Common myeloid progenitor, CD34-positive (primary cell): ENCODE measurements around the gene RAP2B.

Experiments used
- CTCF ChIA-PET: fragments of 350-600 bp; sonication (Branson Sonifier 250); formaldehyde crosslinking; loops from one replicate; lab custom pipeline; 2021; ENCODE audit warnings: antibody characterized with exemption; lab: Charles Lee
- POLR2A ChIA-PET: fragments of 350-600 bp; sonication (Branson Sonifier 250); formaldehyde crosslinking; loops from one replicate; lab custom pipeline; 2021; ENCODE audit warnings: antibody characterized with exemption; lab: Charles Lee
- DNase-seq, 3 donors: peaks; one replicate each; pipeline versions ENCODE4 v3.0.0 to v3.0.0-alpha.2; 2013
- H3K27ac ChIP-seq, 2 experiments: 1 replicate in 1 of 2; 2 replicates in 1 of 2; pipeline ENCODE4 v1.7.0; 2013; ENCODE audit warnings: inconsistent platforms in 2 of 2, low read length in 2 of 2, mild to moderate bottlenecking in 2 of 2, low read depth in 1 of 2, moderate library complexity in 1 of 2; ENCODE audit not compliant: severe bottlenecking in 2 of 2, insufficient read depth in 1 of 2, poor library complexity in 1 of 2
- H3K27me3 ChIP-seq, 5 experiments: replicated peaks in 2 of 5; 1 replicate in 3 of 5; 2 replicates in 2 of 5; pipeline versions ENCODE4 v1.6.1 to v1.7.0; 2013; ENCODE audit warnings: low read length in 4 of 5, mild to moderate bottlenecking in 2 of 5, moderate library complexity in 2 of 5, inconsistent platforms in 1 of 5; ENCODE audit not compliant: insufficient read depth in 5 of 5, control insufficient read depth in 4 of 5
- H3K36me3 ChIP-seq, 4 experiments: 1 replicate in 2 of 4; 2 replicates in 2 of 4; pipeline versions ENCODE4 v1.6.1 to v1.7.0; 2013; ENCODE audit warnings: low read length in 3 of 4, control low read depth in 1 of 4, mild to moderate bottlenecking in 1 of 4; ENCODE audit not compliant: control insufficient read depth in 4 of 4, insufficient read depth in 4 of 4
- H3K4me1 ChIP-seq, 4 experiments: 1 replicate in 3 of 4; 2 replicates in 1 of 4; pipeline versions ENCODE4 v1.6.1 to v1.7.1; 2013; ENCODE audit warnings: low read length in 3 of 4, mild to moderate bottlenecking in 3 of 4, control low read depth in 1 of 4, inconsistent platforms in 1 of 4, moderate library complexity in 1 of 4; ENCODE audit not compliant: control insufficient read depth in 4 of 4, insufficient read depth in 4 of 4; ENCODE audit errors: control extremely low read depth in 1 of 4
- H3K4me3 ChIP-seq, 7 experiments: 1 replicate in 4 of 7; 2 replicates in 3 of 7; pipeline versions ENCODE4 v1.5.1 to v1.7.0; 2013; ENCODE audit warnings: mild to moderate bottlenecking in 7 of 7, low read length in 6 of 7, moderate library complexity in 6 of 7, inconsistent platforms in 2 of 7, low read depth in 2 of 7, control low read depth in 1 of 7; ENCODE audit not compliant: insufficient read depth in 4 of 7, control insufficient read depth in 1 of 7; ENCODE audit errors: extremely low read depth in 1 of 7
- H3K9me3 ChIP-seq, 5 experiments: 1 replicate in 4 of 5; 2 replicates in 1 of 5; pipeline versions ENCODE4 v1.6.1 to v1.7.1; 2013; ENCODE audit warnings: low read length in 4 of 5, mild to moderate bottlenecking in 2 of 5, inconsistent platforms in 1 of 5, low read depth in 1 of 5, moderate library complexity in 1 of 5; ENCODE audit not compliant: control insufficient read depth in 4 of 5, insufficient read depth in 2 of 5; ENCODE audit errors: control extremely low read depth in 1 of 5
- WGBS: methylation state at CpG from one replicate; pipeline ENCODE4 v1.1.5; 2013; ENCODE audit not compliant: insufficient coverage; 5-methylcytosine and 5-hydroxymethylcytosine counted together

The RAP2B gene

GRCh38 chr3:153173758-153174516, 11.9 kb downstream of the RAP2B start:
- ChIA-PET CTCF (no interaction called here), POLR2A (no interaction called here)
- WGBS: 100% methylated on average over 1 of the region's 6 CpGs
- Histone ChIP-seq H3K4me3 (no peak overlapping the region), H3K9me3 (peaks cover 0 to 5% (median 0%) of the 10 kb centered on the region in 5 experiments), H3K27me3 (no peaks in the 10 kb centered on the region), H3K4me1 (peaks cover 0 to 4% (median 0%) of the 10 kb centered on the region in 4 experiments), H3K36me3 (no peaks in the 10 kb centered on the region), H3K27ac (no peak overlapping the region)
- DNase-seq: peak in 2 of 3 donors; percentile 12 to 33

- no peaks in the 10 kb centered on the region for H3K27me3 ChIP-seq
- no CpG with 5 or more reads among the region's 3 CpGs for WGBS
- POLR2A ChIA-PET: no interaction called here
- CTCF ChIA-PET: interaction anchor here (1.5 kb wide), 1 partner anchor 8 kb away, joined by 3 read pairs; no protein-coding TSS in a partner anchor
- H3K9me3 ChIP-seq: peaks cover 0 to 5% (median 0%) of the 10 kb centered on the region in 5 experiments
- peaks cover 0 to 4% (median 0%) of the 10 kb centered on the region in 4 experiments for H3K4me1 ChIP-seq
- no peak overlapping the region for H3K27ac ChIP-seq
- no peaks in the 10 kb centered on the region for H3K36me3 ChIP-seq
- no peak for DNase-seq
- no peak overlapping the region for H3K4me3 ChIP-seq
These were observed 14.2 kb downstream of the RAP2B start for GRCh38 chr3:153176197-153176596.

- no peak for DNase-seq
- Histone ChIP-seq H3K9me3 (peaks cover 0 to under 1% (median 0%) of the 10 kb centered on the region in 5 experiments), H3K36me3 (no peaks in the 10 kb centered on the region), H3K27me3 (no peaks in the 10 kb centered on the region), H3K27ac (no peak overlapping the region), H3K4me3 (no peak overlapping the region), H3K4me1 (peaks cover 0 to 4% (median 0%) of the 10 kb centered on the region in 4 experiments)
- ChIA-PET POLR2A (no interaction called here), CTCF (no interaction called here)
- WGBS: 100% methylated on average over 1 of the region's 1 CpG
These were observed 18.9 kb downstream of the RAP2B start for GRCh38 chr3:153180860-153181372.

- no peak overlapping the region for H3K4me3 ChIP-seq
- peak in 1 of 3 donors; percentile 5 for DNase-seq
- no peaks in the 10 kb centered on the region for H3K9me3 ChIP-seq
- no peaks in the 10 kb centered on the region for H3K27me3 ChIP-seq
- H3K36me3 ChIP-seq: no peaks in the 10 kb centered on the region
- no peak overlapping the region for H3K27ac ChIP-seq
- ChIA-PET CTCF (interaction anchor here (0.6 kb wide), 1 partner anchor 16 kb away, joined by 3 read pairs; no protein-coding TSS in a partner anchor), POLR2A (no interaction called here)
- 100% methylated on average over 2 of the region's 6 CpGs for WGBS
- peaks cover 0 to 4% (median 0%) of the 10 kb centered on the region in 4 experiments for H3K4me1 ChIP-seq
These were observed 20.7 kb downstream of the RAP2B start for GRCh38 chr3:153182501-153183293.

- no peaks in the 10 kb centered on the region for H3K9me3 ChIP-seq
- no peak overlapping the region for H3K4me3 ChIP-seq
- no peaks in the 10 kb centered on the region for H3K36me3 ChIP-seq
- no peak overlapping the region for H3K27ac ChIP-seq
- no peaks in the 10 kb centered on the region for H3K27me3 ChIP-seq
- no peaks in the 10 kb centered on the region for H3K4me1 ChIP-seq
- no CpG with 5 or more reads among the region's 2 CpGs for WGBS
- CTCF ChIA-PET: interaction anchor here (0.6 kb wide), 1 partner anchor 269 kb away, joined by 3 read pairs; no protein-coding TSS in a partner anchor
- no peak for DNase-seq
- POLR2A ChIA-PET: no interaction called here
These were observed 28.9 kb downstream of the RAP2B start for GRCh38 chr3:153190923-153191322.

- POLR2A ChIA-PET: no interaction called here
These were observed 30.3 kb downstream of the RAP2B start for GRCh38 chr3:153192327-153192726.

More at GRCh38 chr3:153192327-153192726, 30.3 kb downstream of the RAP2B start:
- no peaks in the 10 kb centered on the region for H3K36me3 ChIP-seq
- no peak overlapping the region for H3K27ac ChIP-seq
- no peak for DNase-seq
- no peak overlapping the region for H3K4me3 ChIP-seq
- H3K27me3 ChIP-seq: no peaks in the 10 kb centered on the region
- H3K4me1 ChIP-seq: no peaks in the 10 kb centered on the region
- CTCF ChIA-PET: no interaction called here
- no peaks in the 10 kb centered on the region for H3K9me3 ChIP-seq
